Activated CD4-positive, alpha-beta T cell treated with anti-CD3 and anti-CD28 coated beads, Interleukin-2, amount 10 ng/mL, durations not matched to agents 7 days and 5 days (primary cell): Measurements from ENCODE around the gene ZNF697. TPM values are rescaled to one million over a fixed set of nuclear protein-coding genes. Genes with fewer than 3 reads are reported as not detected.
"Not testable (repeated sequence)": the region's sequence is repeated elsewhere in the genome, so short reads cannot be mapped to it uniquely, and the experiment has no call there.

Experiments
- CTCF ChIA-PET: fragments of 350-600 bp; sonication (Branson Sonifier 250); formaldehyde crosslinking; loops from one replicate; lab custom pipeline; 2021; ENCODE audit warnings: antibody characterized with exemption; lab: Charles Lee
- POLR2A ChIA-PET: fragments of 350-600 bp; sonication (Branson Sonifier 250); formaldehyde crosslinking; loops from one replicate; lab custom pipeline; 2021; ENCODE audit warnings: antibody characterized with exemption; lab: Charles Lee
- DNase-seq: peaks from one replicate; pipeline ENCODE4 v3.0.0-alpha.2; 2020
- H3K27ac Mint-ChIP-seq: one replicate; pipeline ENCODE4 v1.8.0; 2021; ENCODE audit warnings: mild to moderate bottlenecking, moderate library complexity, mixed read lengths
- H3K27me3 Mint-ChIP-seq: one replicate; pipeline ENCODE4 v1.8.0; 2021; ENCODE audit warnings: mixed read lengths
- H3K36me3 Mint-ChIP-seq: one replicate; pipeline ENCODE4 v1.8.0; 2021; ENCODE audit warnings: low read depth, mixed read lengths
- H3K4me1 Mint-ChIP-seq: one replicate; pipeline ENCODE4 v1.8.0; 2021; ENCODE audit warnings: mixed read lengths
- H3K4me3 Mint-ChIP-seq: one replicate; pipeline ENCODE4 v1.8.0; 2021; ENCODE audit warnings: mild to moderate bottlenecking, moderate library complexity, mixed read lengths
- H3K9me3 Mint-ChIP-seq: one replicate; pipeline ENCODE4 v1.8.0; 2021; ENCODE audit warnings: mixed read lengths
- total RNA-seq, 2 experiments: library from RNA; stranded (reverse); gene quantifications; one replicate each; pipeline ENCODE4 v1.2.3, GENCODE V29; 2021

ZNF697 gene
- under 1 TPM in 1 of 2 experiments, not detected in 1; 0.10 TPM for total RNA-seq

DNA sequence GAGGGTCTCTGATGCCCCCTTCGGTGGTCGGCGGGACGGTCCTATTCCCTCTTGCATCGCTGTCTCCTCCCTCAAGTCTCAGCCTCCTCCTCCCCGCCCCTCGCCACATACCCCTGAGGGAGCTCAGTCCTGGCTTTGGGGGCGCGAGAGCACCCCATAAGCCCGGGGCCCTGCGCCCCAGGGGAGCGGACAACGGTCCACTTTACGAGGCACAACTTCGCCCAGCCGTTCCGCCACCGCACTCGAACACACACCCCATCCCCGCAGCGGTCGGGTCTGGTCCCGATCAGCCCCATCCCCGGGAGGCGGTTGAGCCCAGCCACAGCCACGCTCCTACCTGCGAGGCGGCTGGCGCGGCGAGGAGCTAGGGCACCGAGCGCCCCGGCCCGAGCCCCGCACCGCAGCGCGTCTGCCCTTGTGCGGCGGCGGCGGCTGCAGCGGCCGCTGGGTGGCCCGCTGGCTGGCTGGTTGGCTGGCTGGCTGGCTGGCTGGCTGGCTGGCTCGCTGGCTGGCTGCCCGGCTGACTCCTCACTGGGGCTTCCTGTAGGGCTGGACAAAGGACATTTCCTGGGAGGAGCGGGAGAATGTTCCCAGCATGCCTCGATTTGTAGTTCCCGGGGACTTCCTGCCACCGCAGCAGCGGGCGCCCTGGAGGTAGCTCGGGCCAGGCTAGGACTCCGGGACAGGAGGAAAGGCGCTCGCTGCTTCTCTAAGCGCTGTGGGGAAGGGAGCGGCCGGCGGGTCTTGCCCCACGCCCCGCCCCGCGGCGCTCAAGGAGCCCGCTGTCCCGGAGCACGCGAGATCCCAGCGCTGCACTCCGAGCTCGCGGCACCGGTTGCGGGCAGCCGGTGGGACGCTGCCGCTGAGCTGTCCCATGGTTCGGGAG lies at the start of gene ZNF697:
Gene ZNF697, minus strand, starts transcription at position 533 of the 886 bp plus-strand sequence. CDS start 22,166 bp downstream, outside the sequence.
- no peaks in the 10 kb centered on the region for H3K36me3 Mint-ChIP-seq
- POLR2A ChIA-PET, result no interaction called here
- H3K4me1 Mint-ChIP-seq, result peaks cover 6% of the 10 kb centered on the region
- CTCF ChIA-PET, result interaction anchor here (1.1 kb wide), 1 partner anchor 12 kb away, joined by 3 read pairs; no protein-coding TSS in a partner anchor
- H3K27ac Mint-ChIP-seq, result no peak within 1 kb of the TSS
- peak within 1 kb of the TSS; percentile 64 for H3K4me3 Mint-ChIP-seq
- H3K27me3 Mint-ChIP-seq, result peaks cover 88% of the 10 kb centered on the region
- DNase-seq, result peak; percentile 17
- no peaks in the 10 kb centered on the region for H3K9me3 Mint-ChIP-seq

DNA sequence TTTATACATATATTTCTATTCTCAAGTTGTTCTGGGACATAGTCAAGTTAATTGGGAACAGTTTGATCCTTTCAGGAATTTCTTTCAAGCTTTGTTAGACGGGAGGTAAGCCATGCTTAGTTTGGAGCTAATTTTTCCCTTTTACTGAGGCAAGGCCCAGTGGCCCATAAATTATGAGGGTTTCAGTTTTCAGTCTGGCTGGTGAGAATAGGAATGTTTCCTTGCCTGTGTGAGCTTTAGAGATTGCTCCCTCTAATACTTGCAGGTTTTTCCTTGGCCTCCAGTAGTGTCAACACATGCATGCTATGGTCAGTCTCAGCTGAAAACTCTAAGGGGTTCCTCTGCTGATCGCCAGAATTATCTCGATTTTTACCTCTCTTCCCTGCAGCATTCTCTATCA lies 49.5 kb upstream of the ZNF697 start:
- H3K36me3 Mint-ChIP-seq, result peaks cover 3% of the 10 kb centered on the region
- H3K9me3 Mint-ChIP-seq, result peaks cover 18% of the 10 kb centered on the region
- POLR2A ChIA-PET, result no interaction called here
- H3K27me3 Mint-ChIP-seq, result peaks cover 34% of the 10 kb centered on the region
- H3K27ac Mint-ChIP-seq, result no peak overlapping the region
- no peak overlapping the region for H3K4me3 Mint-ChIP-seq
- no peaks in the 10 kb centered on the region for H3K4me1 Mint-ChIP-seq
- no peak for DNase-seq
- CTCF ChIA-PET, result interaction anchor here (0.5 kb wide), 1 partner anchor 10 kb away, joined by 6 read pairs; no protein-coding TSS in a partner anchor

DNA sequence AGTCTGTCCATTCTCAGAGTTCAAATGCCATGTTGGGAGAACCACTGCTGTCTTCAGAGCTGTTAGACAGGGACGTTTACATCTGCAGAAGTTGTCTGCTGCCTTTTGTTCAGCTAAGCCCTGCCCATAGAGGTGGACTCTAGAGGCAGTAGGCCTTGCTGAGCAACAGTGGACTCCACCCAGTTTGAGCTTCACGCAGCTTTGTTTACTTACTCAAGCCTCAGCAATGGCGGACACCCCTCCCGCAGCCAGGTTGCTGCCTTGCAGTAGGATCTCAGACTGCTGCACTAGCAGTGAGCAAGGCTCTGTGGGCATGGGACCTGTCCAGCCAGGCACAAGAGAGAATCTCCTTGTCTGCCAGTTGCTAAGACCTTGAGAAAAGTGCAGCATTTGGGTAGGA lies 48.8 kb upstream of the ZNF697 start:
- H3K36me3 Mint-ChIP-seq, DNase-seq, H3K4me1 Mint-ChIP-seq, H3K27ac Mint-ChIP-seq, POLR2A ChIA-PET, H3K4me3 Mint-ChIP-seq: not testable (repeated sequence)
- Mint-ChIP-seq H3K9me3 (peaks cover 10% of the 10 kb centered on the region), H3K27me3 (peaks cover 37% of the 10 kb centered on the region)
- CTCF ChIA-PET, result interaction anchor here (0.5 to 1.3 kb wide), 2 partner anchors 10 to 11 kb away, joined by 3 to 6 read pairs; no protein-coding TSS in a partner anchor

DNA sequence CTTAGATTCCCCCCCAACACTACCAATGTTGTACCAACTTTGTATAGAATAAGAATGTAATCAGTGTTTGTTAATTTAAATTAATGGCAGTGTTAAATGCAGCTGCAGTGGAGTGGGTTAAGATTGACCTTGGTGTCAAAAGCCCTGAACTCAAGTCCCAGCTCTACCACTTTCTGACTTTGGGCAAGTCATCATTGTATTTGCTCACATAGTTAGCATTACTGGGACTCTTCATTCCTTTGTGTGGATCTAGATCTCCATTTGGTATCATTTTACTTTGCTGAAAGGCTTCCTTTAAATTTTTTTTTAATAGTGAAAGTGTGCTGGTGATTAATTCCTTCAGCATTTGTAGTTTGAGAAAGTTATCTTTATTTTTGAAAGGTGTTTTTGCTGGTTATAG lies 41.4 kb upstream of the ZNF697 start:
- H3K27ac Mint-ChIP-seq, result no peak overlapping the region

DNA sequence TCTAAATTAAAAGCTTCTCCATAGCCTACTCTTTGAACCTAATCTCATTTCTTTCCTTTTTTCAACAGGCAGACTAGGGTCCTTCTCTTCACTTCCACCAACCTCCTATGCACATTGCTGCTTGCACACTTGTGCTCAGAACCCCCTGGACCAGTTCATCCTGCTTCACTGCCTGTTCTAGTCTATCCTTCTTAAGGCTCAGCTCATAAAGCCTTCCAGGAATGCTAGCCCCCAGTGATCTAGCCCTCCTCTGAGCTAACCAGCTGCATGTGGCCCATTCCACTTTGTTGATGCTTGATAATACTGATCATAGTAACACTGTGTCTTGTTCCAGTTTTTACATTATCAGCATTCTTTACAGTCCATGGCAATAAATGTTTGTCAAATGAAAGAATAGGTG lies 40.7 kb upstream of the ZNF697 start:
- CTCF ChIA-PET, result interaction anchor here (0.6 kb wide), 1 partner anchor 12 kb away, joined by 4 read pairs; no protein-coding TSS in a partner anchor
- peaks cover 36% of the 10 kb centered on the region for H3K27me3 Mint-ChIP-seq
- no peak overlapping the region for H3K27ac Mint-ChIP-seq
- no peak for DNase-seq
- no peaks in the 10 kb centered on the region for H3K36me3 Mint-ChIP-seq
- no peak overlapping the region for H3K4me3 Mint-ChIP-seq
- H3K4me1 Mint-ChIP-seq, result no peaks in the 10 kb centered on the region
- POLR2A ChIA-PET, result no interaction called here
- H3K9me3 Mint-ChIP-seq, result no peaks in the 10 kb centered on the region

More for the DNA sequence above, 41.4 kb upstream of the ZNF697 start:
- Mint-ChIP-seq H3K4me3 (no peak overlapping the region), H3K27me3 (peaks cover 42% of the 10 kb centered on the region), H3K9me3 (no peaks in the 10 kb centered on the region), H3K36me3 (no peaks in the 10 kb centered on the region), H3K4me1 (no peaks in the 10 kb centered on the region)
- POLR2A ChIA-PET, result no interaction called here
- no peak for DNase-seq
- CTCF ChIA-PET, result interaction anchor here (0.6 kb wide), 1 partner anchor 13 kb away, joined by 4 read pairs; no protein-coding TSS in a partner anchor

DNA sequence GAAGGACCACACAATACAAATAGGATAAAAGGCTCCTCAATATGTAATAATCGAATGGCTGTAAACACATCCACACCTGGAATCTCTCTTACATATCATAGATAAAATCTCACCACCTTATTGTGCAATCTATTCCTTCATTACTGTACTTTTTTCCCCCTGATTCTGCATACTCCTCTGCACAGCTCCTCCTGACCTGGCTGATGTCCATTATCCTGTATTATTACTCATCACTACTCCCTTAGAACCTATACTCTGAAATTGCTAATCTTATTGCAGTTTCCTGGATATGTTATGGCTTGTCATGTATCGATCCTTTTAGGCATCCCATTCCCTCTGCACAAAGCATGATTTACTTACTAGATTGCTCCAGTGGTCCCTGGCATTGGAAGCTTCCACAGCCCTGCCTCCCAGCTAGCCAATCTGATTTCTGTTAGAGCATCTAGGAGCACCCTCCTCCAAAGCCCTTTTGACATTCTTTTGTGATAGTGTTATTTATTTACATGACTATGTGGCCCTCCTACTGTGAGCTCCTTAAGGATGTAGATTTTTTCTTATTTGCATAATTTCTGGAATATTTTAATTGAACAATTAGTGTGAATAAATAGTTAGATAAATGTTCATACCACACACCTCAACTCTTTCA lies 39.5 kb upstream of the ZNF697 start:
- Mint-ChIP-seq H3K4me3 (no peak overlapping the region), H3K9me3 (no peaks in the 10 kb centered on the region), H3K27me3 (peaks cover 30% of the 10 kb centered on the region), H3K36me3 (no peaks in the 10 kb centered on the region), H3K4me1 (no peaks in the 10 kb centered on the region), H3K27ac (no peak overlapping the region)
- CTCF ChIA-PET, result no interaction called here
- POLR2A ChIA-PET, result no interaction called here
- no peak for DNase-seq

DNA sequence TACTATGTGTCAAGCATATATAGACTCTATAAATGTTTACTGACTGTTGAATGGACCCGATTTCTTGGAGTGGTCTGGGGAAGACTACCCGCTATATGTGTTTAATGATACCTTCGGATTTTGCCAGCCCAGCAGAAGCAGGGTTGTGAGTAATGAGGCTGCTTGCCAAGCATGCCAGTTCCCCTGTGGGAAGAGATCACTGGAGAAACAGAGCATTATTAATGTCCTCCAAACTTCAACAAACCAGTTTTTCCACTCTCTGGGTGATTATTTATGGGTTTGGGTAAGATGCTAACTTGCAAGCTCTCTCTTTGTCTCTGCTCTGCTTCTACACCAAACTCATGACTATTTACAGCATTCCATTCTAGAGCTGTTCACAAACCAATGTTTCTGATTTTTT lies 38.6 kb upstream of the ZNF697 start:
- ChIA-PET POLR2A (no interaction called here), CTCF (no interaction called here)
- H3K4me3 Mint-ChIP-seq, result no peak overlapping the region
- no peaks in the 10 kb centered on the region for H3K4me1 Mint-ChIP-seq
- H3K9me3 Mint-ChIP-seq, result no peaks in the 10 kb centered on the region
- H3K27ac Mint-ChIP-seq, result no peak overlapping the region
- no peaks in the 10 kb centered on the region for H3K36me3 Mint-ChIP-seq
- H3K27me3 Mint-ChIP-seq, result peaks cover 27% of the 10 kb centered on the region
- DNase-seq, result no peak

DNA sequence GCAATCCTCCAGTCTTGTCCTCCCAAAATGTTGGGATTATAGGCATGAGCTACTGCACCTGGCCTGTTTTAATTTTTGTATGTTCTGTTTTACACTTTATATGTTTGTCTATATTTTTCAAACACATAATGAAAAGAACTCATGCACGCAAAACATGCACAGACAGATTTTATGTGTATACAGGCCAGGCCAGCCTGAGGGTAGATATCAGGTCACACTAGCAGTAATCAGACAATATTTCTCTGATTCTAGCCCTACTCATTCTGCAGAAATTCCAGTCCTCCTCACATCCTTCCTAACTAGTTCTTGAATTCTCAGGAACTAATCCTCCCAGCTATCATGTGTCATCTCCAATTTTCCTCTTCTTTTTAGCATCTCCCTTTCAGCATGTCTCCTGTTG lies 35.8 kb upstream of the ZNF697 start:
- POLR2A ChIA-PET, result no interaction called here
- no peak for DNase-seq
- Mint-ChIP-seq H3K36me3 (no peaks in the 10 kb centered on the region), H3K27ac (no peak overlapping the region), H3K4me3 (no peak overlapping the region), H3K27me3 (peaks cover 28% of the 10 kb centered on the region), H3K9me3 (no peaks in the 10 kb centered on the region), H3K4me1 (no peaks in the 10 kb centered on the region)
- CTCF ChIA-PET, result interaction anchor here (0.7 kb wide), 1 partner anchor 66 kb away, joined by 3 read pairs; no protein-coding TSS in a partner anchor

DNA sequence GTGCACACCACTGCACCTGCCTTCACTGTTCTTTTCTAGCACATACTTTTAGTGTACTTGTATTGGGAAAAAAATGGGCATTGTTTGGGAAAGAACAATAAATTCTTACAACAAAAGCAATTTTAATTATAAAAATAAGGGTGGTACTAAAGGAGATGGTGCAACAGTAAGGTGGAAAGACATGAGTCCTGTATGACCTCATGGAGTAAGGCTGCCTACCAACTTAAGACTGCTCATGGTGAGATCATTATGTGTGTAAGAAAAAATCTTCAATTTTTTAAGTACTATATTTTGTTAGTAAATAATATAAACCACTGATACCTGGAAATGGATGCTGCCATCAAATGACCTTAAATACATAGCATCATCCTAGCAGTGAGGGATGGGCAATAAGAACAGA lies 34.1 kb upstream of the ZNF697 start:
- DNase-seq, result no peak
- H3K27me3 Mint-ChIP-seq, result peaks cover 20% of the 10 kb centered on the region
- H3K9me3 Mint-ChIP-seq, result no peaks in the 10 kb centered on the region
- no peak overlapping the region for H3K4me3 Mint-ChIP-seq
- no peaks in the 10 kb centered on the region for H3K4me1 Mint-ChIP-seq
- H3K27ac Mint-ChIP-seq, result no peak overlapping the region
- ChIA-PET CTCF (no interaction called here), POLR2A (no interaction called here)
- H3K36me3 Mint-ChIP-seq, result no peaks in the 10 kb centered on the region

DNA sequence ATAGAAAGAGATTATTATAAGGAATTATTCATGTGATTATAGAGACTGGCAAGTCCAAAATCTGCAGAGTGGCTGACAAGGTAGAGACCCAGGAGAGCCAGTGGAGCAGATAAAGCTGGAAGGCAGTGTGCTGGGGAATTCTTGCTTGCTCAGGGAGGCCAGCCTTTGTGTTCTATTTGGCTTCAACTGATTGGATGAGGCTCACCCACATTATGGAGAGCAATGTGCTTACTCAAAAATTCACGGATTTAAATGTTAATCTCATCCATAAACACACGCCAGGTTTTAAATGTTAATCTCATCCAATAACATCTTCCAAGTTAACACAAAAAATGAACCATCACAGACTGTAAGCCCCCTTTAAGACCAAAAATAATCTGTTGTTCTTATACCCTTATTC lies 33.5 kb upstream of the ZNF697 start:
- no peak for DNase-seq
- no peaks in the 10 kb centered on the region for H3K9me3 Mint-ChIP-seq
- ChIA-PET CTCF (no interaction called here), POLR2A (no interaction called here)
- no peaks in the 10 kb centered on the region for H3K36me3 Mint-ChIP-seq
- H3K27me3 Mint-ChIP-seq, result peaks cover 18% of the 10 kb centered on the region
- no peak overlapping the region for H3K4me3 Mint-ChIP-seq
- no peaks in the 10 kb centered on the region for H3K4me1 Mint-ChIP-seq
- H3K27ac Mint-ChIP-seq, result no peak overlapping the region

DNA sequence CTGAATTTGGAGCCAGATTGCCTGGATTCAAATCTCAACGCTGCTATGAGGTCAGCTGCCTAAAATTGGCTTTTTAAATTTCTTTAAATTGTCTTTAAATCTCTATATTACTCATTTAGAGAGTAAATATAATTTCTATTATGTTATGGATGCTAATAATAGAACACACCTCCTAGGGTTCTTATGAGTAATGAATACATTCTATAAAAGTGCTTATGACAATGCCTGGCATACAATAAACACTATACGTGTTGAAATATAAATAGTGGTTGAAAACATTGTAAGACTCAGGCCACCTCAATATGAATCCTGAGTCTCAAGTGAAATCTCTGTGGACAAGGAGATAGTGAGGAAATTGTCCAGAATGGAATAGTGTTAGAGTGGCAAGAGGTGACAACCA lies 32.7 kb upstream of the ZNF697 start:
- ChIA-PET POLR2A (no interaction called here), CTCF (no interaction called here)
- Mint-ChIP-seq H3K4me1 (peaks cover under 1% of the 10 kb centered on the region), H3K27ac (no peak overlapping the region), H3K4me3 (no peak overlapping the region), H3K9me3 (no peaks in the 10 kb centered on the region), H3K36me3 (no peaks in the 10 kb centered on the region), H3K27me3 (peaks cover 18% of the 10 kb centered on the region)
- no peak for DNase-seq

DNA sequence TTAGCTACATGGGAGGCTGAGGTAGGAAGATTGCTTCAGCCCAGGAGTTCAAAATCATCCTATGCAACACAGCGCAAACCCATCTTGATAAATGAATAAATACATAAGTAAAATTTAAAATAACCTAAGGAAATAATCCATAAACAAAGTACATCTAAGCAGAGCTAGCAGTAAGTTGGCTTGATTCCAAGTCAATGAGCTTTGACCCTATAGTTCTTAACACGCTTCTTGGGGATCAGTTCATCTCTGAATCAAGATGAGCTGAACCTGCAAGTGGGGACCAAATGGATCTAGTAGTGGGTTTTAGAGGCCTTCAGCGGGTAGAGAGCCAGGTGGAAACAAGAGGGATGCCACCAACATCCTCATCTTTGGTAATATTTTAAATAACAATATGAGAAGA lies 32.1 kb upstream of the ZNF697 start:
- CTCF ChIA-PET, result interaction anchor here (1.4 kb wide), 1 partner anchor 12 kb away, joined by 3 read pairs; no protein-coding TSS in a partner anchor
- H3K4me1 Mint-ChIP-seq, result peaks cover 5% of the 10 kb centered on the region

DNA sequence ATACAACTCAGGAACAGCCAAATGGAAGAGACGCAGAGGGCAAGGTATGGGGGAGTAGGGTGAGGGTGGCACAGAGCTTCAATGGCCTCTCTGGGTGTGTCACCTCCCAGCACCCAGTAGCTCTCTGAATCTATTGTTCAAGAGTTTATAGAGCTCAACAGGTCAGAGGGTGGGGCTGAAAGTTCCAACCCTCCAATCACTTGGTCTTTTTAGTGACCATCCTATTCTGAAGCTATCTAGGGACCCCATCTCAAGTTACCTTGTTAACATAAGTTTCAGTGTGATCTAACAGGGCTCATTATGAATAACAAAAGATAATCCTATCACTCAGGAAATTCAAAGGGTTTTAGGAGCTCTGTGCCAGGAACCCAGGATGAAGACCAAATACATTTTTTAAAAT lies 31.2 kb upstream of the ZNF697 start:
- CTCF ChIA-PET, result interaction anchor here (1.4 kb wide), 1 partner anchor 12 kb away, joined by 3 read pairs; no protein-coding TSS in a partner anchor
- H3K27ac Mint-ChIP-seq, result no peak overlapping the region
- no peak for DNase-seq
- no peak overlapping the region for H3K4me3 Mint-ChIP-seq
- H3K36me3 Mint-ChIP-seq, result no peaks in the 10 kb centered on the region
- no peaks in the 10 kb centered on the region for H3K9me3 Mint-ChIP-seq
- POLR2A ChIA-PET, result no interaction called here
- peaks cover 17% of the 10 kb centered on the region for H3K27me3 Mint-ChIP-seq
- H3K4me1 Mint-ChIP-seq, result peaks cover 5% of the 10 kb centered on the region

More for the DNA sequence above, 32.1 kb upstream of the ZNF697 start:
- peaks cover 17% of the 10 kb centered on the region for H3K27me3 Mint-ChIP-seq
- H3K9me3 Mint-ChIP-seq, result no peaks in the 10 kb centered on the region
- POLR2A ChIA-PET, result no interaction called here
- no peak overlapping the region for H3K4me3 Mint-ChIP-seq
- H3K36me3 Mint-ChIP-seq, result no peaks in the 10 kb centered on the region
- no peak overlapping the region for H3K27ac Mint-ChIP-seq
- no peak for DNase-seq
